Kidney epithelial cell (primary cell): ENCODE results near the gene AQP6. TPM values are rescaled to one million over a fixed set of nuclear protein-coding genes. Genes with fewer than 3 reads are reported as not detected.

Source experiments
- DNase-seq: peaks from one replicate; pipeline ENCODE4 v3.0.0-alpha.2; 2010; ENCODE audit warnings: low read depth
- H3K27me3 ChIP-seq: 2 replicates; pipeline ENCODE4 v1.6.0; 2011; ENCODE audit warnings: low read length; ENCODE audit not compliant: control insufficient read depth, insufficient read depth
- H3K36me3 ChIP-seq: 2 replicates; pipeline ENCODE4 v1.5.1; 2011; ENCODE audit warnings: low read length; ENCODE audit not compliant: control insufficient read depth, insufficient read depth
- H3K4me3 ChIP-seq: 2 replicates; pipeline ENCODE4 v1.5.1; 2011; ENCODE audit warnings: low read depth, mild to moderate bottlenecking, control low read depth, low read length
- CTCF ChIP-seq: IDR thresholded peaks from 2 replicates; pipeline ENCODE4 v1.5.1; 2011; ENCODE audit warnings: mild to moderate bottlenecking, moderate library complexity, low read length, control low read depth, inconsistent platforms; ENCODE audit not compliant: insufficient read depth, poor library complexity, severe bottlenecking
- total RNA-seq: library from RNA; depleted of rRNA; stranded (reverse); fragments of >200 nt; gene quantifications from 2 replicates; pipeline ENCODE4 v1.2.3, GENCODE V29; 2015

Gene AQP6
- total RNA-seq, 1 donor from 2014 or later = not detected

- Histone ChIP-seq H3K36me3 (no peaks in the 10 kb centered on the region), H3K4me3 (no peak overlapping the region), H3K27me3 (peaks cover 5% of the 10 kb centered on the region)
- no peak for DNase-seq
- no peak for TF ChIP-seq CTCF
Observed at GRCh38 chr12:49948866-49949845, 23.6 kb upstream of the AQP6 start.

GRCh38 chr12:49949866-49950265, 22.9 kb upstream of the AQP6 start:
- no peak for DNase-seq
- TF ChIP-seq CTCF = no peak
- no peaks in the 10 kb centered on the region for H3K36me3 ChIP-seq
- no peak overlapping the region for H3K4me3 ChIP-seq
- peaks cover 8% of the 10 kb centered on the region for H3K27me3 ChIP-seq

- DNase-seq = no peak
- Histone ChIP-seq H3K27me3 (peaks cover 10% of the 10 kb centered on the region), H3K4me3 (no peak within 1 kb of the TSS), H3K36me3 (no peaks in the 10 kb centered on the region)
- TF ChIP-seq CTCF = no peak
Observed at GRCh38 chr12:49950273-49951251, 22.2 kb upstream of the AQP6 start, which contains the start of gene AQP2. Gene AQP2, plus strand, starts transcription at chr12:49950737. Its CDS starts 94 bp downstream, at chr12:49950831.

GRCh38 chr12:49951411-49952240, 21.1 kb upstream of the AQP6 start:
- H3K4me3 ChIP-seq = no peak overlapping the region
- H3K27me3 ChIP-seq = peaks cover 16% of the 10 kb centered on the region

More at GRCh38 chr12:49951411-49952240, 21.1 kb upstream of the AQP6 start:
- no peak for DNase-seq
- H3K36me3 ChIP-seq = no peaks in the 10 kb centered on the region
- TF ChIP-seq CTCF = no peak
